ENCODE results near the gene GBP7.
"Not testable (repeated sequence)": the region's sequence is repeated elsewhere in the genome, so short reads cannot be mapped to it uniquely, and the experiment has no call there.

GBP7 gene

GRCh38 chr1:89147678-89148658 is 27.8 kb downstream of the GBP7 start:
- TF ChIP-seq CTCF (conservative IDR thresholded peaks at IDR 0.05; ENCODE audit: low read length) = no peak
- no peak overlapping the region for H3K4me3 ChIP-seq (ENCODE audit: low read length)
- DNase-seq (ENCODE audit: low read depth) = no peak

DNA sequence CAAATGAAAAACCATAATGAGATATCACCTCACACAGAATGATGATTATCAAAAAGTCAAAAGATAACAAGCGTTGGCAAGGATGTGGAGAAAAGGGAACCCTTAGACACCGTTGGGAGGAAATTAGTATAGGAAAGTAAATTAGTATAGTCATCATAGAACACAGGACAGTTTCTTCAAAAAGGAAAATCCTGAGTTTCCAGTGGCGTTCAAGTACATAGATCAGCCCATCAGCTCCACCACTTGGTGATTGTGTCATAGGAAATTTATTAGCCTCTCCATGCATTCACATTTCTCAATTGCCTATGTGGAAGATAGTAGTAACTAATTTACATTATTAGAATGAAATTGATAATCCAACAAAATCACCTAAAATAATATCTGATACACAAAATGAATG is 29.1 kb downstream of the GBP7 start:
- no peak for TF ChIP-seq CTCF (conservative IDR thresholded peaks at IDR 0.05; ENCODE audit: low read length)
- no peak for DNase-seq (ENCODE audit: low read depth)
- H3K4me3 ChIP-seq (ENCODE audit: low read length) = no peak overlapping the region

DNA sequence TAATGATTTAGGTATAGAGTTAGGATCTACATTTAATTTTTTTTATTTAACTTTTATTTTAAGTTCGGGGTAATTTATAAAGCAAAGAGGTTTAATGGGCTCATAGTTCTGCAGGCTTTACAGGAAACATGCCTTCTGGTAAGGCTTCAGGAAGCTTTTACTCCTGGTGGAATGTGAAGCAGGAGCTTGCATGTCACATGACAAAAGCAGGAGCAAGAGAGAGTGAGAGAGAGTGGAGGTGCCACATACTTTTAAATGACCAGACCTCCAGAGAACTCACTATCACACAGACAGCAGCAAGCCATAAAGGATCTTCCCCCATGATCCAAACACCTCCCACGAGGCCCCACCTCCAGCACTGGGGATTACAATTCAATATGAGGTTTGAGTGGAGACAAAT is 32.3 kb downstream of the GBP7 start:
- H3K4me3 ChIP-seq (ENCODE audit: low read length) = no peak overlapping the region
- DNase-seq (ENCODE audit: low read depth) = no peak
- TF ChIP-seq CTCF (conservative IDR thresholded peaks at IDR 0.05; ENCODE audit: low read length) = no peak

GRCh38 chr1:89142160-89142559 is 33.6 kb downstream of the GBP7 start:
- TF ChIP-seq CTCF (conservative IDR thresholded peaks at IDR 0.05; ENCODE audit: low read length) = no peak
- DNase-seq (ENCODE audit: low read depth) = no peak

GRCh38 chr1:89133747-89134146 is 42.1 kb downstream of the GBP7 start:
- no peak overlapping the region for H3K4me3 ChIP-seq (ENCODE audit: low read length)
- TF ChIP-seq CTCF (conservative IDR thresholded peaks at IDR 0.05; ENCODE audit: low read length) = no peak
- DNase-seq (ENCODE audit: low read depth) = no peak

More at GRCh38 chr1:89142160-89142559, 33.6 kb downstream of the GBP7 start:
- no peak overlapping the region for H3K4me3 ChIP-seq (ENCODE audit: low read length)

GRCh38 chr1:89130716-89131115 is 45.1 kb downstream of the GBP7 start:
- no peak for TF ChIP-seq CTCF (conservative IDR thresholded peaks at IDR 0.05; ENCODE audit: low read length)
- H3K4me3 ChIP-seq (ENCODE audit: low read length) = no peak overlapping the region
- DNase-seq (ENCODE audit: low read depth) = no peak

- DNase-seq (ENCODE audit: low read depth) = no peak
- no peak for TF ChIP-seq CTCF (conservative IDR thresholded peaks at IDR 0.05; ENCODE audit: low read length)
- H3K4me3 ChIP-seq (ENCODE audit: low read length) = no peak overlapping the region
These were observed 45.9 kb downstream of the GBP7 start for GRCh38 chr1:89129911-89130310.

DNA sequence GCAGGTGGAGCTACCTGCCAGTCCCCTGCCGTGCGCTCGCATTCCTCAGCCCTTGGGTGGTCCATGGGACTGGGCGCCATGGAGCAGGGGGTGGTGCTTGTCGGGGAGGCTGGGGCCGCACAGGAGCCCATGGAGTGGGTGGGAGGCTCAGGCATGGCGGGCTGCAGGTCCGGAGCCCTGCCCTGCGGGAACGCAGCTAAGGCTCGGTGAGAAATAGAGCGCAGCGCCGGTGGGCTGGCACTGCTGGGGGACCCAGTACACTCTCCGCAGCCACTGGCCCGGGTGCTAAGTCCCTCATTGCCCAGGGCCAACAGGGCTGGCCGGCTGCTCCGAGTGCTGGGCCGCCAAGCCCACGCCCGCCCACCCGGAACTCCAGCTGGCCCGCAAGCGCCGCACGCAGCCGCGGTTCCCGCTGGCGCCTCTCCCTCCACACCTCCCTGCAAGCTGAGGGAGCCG is 47.8 kb downstream of the GBP7 start:
- H3K4me3 ChIP-seq (ENCODE audit: low read length) = not testable (repeated sequence)

DNA sequence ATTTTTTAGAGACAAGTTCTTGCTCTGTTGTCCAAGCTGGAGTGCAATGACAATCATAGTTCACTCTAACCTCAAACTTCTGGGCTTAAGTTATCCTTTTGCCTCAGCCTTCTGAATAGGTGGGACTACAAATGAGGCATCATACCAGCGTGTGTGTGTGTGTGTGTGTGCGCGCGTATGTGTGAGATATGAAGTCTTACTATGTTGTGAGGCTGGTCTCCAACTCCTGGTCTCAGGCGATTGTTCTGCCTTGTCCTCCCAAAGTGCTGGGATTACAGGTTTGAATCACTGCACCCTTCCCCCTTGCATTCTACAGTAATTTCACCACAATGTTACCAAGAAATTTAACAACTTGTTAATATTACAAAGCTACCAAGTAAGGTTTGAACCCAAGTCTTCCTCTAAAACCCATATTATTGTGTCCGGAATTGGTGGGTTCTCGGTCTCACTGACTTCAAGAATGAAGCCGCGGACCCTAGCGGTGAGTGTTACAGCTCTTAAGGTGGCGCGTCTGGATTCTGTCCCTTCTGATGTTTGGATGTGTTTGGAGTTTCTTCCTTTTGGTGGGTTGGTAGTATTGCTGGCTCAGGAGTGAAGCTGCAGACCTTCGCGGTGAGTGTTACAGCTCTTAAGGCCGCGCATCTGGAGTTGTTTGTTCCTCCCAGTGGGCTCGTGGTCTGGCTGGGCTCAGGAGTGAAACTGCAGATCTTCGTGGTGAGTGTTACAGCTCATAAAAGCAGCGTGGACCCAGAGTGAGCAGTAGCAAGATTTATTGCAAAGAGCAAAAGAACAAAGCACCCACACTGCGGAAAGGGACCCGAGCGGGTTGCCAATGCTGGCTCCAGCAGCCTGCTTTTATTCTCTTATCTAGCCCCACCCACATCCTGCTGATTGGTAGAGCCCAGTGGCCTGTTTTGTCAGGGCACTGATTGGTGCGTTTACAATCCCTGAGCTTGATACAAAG is 48.9 kb downstream of the GBP7 start:
- H3K4me3 ChIP-seq (ENCODE audit: low read length) = not testable (repeated sequence)
- DNase-seq (ENCODE audit: low read depth) = peak; percentile 1

More for the DNA sequence above, 47.8 kb downstream of the GBP7 start:
- DNase-seq (ENCODE audit: low read depth) = not testable (repeated sequence)
